Right renal pelvis (tissue), 4 donors: Measurements from ENCODE around the gene MCM7. TPM values are rescaled to one million over a fixed set of nuclear protein-coding genes. Genes with fewer than 3 reads are reported as not detected.

ENCODE experiments used
- DNase-seq, 4 donors: peaks; one replicate each; pipeline ENCODE4 v3.0.0-alpha.2; 2013; ENCODE audit warnings: low read depth in 4 of 4, low spot score in 3 of 4, missing footprints in 1 of 4
- polyA plus RNA-seq, 4 donors: library from polyadenylated mRNA; unstranded; fragments of 120-200 nt; gene quantifications; one replicate each; pipeline ENCODE4 v1.2.1, GENCODE V29; 2013; ENCODE audit not compliant: insufficient read length in 4 of 4

Gene MCM7
- polyA plus RNA-seq, 4 donors: 136 to 158 (median 148) TPM

DNA sequence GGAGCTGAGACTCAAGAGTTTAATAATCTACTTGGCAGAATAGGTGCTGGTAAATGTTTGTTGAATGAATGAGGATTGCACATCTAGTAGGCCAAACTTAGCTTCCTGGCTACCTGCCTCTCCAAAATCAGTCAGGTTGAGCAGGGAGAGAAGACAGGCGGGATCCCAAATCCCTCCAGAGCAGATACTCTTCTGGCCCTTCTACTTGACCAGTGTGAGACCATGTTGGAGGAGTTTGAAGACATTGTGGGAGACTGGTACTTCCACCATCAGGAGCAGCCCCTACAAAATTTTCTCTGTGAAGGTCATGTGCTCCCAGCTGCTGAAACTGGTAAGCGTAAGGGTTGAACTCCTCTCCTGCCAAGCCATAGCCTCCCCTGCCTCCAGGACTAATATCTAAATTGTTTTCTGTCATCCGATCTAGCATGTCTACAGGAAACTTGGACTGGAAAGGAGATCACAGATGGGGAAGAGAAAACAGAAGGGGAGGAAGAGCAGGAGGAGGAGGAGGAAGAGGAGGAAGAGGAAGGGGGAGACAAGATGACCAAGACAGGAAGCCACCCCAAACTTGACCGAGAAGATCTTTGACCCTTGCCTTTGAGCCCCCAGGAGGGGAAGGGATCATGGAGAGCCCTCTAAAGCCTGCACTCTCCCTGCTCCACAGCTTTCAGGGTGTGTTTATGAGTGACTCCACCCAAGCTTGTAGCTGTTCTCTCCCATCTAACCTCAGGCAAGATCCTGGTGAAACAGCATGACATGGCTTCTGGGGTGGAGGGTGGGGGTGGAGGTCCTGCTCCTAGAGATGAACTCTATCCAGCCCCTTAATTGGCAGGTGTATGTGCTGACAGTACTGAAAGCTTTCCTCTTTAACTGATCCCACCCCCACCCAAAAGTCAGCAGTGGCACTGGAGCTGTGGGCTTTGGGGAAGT, 23.4 kb upstream of the MCM7 start:
- no peak for DNase-seq

DNA sequence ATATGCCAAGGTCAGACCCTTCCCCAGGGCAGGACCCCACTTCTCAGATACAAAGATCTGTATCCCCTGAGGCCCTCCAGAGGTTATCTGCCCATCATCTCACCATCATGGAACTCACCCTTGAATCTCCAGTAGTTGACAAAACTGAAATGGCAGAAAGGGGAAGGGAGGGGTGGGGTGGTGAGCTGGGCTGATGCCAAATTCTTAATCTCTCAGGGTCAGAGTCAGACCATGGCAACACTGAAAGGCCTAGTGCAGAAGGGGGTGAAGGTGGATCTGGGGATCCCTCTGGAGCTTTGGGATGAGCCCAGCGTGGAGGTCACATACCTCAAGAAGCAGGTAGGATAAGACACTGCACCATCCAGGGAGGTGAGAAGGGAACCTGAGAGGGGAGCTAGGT, 21.4 kb upstream of the MCM7 start:
- no peak for DNase-seq

DNA sequence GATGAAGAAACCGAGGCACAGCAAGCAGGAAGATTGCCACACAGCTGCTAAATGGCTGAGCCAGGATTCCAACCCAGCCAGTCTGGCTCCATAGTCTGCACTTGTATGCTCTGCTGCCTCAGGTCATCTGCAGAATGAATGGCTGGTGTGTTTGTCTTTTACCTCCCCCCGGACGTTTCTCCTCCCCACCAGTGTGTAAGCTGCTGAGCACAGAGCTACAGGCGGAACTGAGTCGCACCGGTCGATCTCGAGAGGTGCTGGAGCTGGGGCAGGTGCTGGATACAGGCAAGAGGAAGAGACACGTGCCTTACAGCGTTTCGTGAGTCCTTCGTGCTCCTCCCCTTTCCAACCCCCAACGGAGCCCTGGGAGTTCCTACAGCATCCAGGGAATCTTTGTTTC, 20.9 kb upstream of the MCM7 start:
- DNase-seq: no peak

DNA sequence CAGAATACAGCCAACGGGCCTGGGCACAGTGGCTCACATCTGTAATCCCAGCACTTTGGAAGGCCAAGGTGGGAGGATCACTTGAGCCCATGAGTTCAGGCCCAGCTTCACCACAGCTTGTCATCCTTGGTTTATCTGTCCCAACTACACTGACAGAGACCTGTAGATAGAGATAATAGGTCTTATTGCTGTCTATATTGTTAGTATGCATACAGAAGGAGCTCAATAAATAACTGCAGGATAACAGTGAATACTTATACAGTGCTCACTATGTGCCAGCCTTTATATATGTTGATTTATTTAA, 19.5 kb upstream of the MCM7 start:
- no peak for DNase-seq

DNA sequence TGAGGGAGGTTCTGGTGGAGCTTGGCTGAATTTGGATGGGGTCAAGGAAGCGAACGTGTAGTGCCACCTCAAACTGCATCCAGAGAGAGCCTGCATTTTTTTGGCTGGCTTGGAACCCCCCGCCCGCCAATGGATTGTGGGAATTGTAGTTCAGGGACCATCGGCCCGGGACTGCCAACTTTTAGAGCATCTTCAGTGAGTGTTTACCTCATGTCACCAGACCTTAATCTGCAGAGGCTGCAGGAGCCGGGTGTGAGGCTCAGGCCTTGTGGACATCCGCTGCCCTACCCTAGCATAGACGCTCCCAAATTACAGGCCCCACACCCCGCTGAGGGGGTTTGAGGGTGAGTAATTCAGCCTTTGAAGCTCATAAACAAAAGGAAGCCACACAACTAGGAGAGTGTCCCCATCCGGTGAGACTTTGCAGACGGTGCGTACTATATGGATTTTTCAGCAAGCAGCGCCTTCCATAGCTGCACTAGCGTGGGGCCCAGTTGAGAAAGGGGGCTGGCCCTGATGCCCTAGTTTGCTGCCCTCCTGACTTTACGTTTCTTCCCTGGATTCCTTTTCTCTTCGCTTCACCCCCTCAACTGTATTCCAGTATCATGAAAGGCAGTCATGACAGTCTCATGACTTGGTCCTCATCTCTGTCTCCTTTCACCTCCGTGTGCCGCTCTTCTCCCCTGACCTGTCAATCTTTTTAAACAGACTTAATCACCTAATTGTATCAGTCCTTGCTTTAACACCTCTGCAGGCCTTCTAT, 19.0 kb upstream of the MCM7 start:
- DNase-seq: no peak

DNA sequence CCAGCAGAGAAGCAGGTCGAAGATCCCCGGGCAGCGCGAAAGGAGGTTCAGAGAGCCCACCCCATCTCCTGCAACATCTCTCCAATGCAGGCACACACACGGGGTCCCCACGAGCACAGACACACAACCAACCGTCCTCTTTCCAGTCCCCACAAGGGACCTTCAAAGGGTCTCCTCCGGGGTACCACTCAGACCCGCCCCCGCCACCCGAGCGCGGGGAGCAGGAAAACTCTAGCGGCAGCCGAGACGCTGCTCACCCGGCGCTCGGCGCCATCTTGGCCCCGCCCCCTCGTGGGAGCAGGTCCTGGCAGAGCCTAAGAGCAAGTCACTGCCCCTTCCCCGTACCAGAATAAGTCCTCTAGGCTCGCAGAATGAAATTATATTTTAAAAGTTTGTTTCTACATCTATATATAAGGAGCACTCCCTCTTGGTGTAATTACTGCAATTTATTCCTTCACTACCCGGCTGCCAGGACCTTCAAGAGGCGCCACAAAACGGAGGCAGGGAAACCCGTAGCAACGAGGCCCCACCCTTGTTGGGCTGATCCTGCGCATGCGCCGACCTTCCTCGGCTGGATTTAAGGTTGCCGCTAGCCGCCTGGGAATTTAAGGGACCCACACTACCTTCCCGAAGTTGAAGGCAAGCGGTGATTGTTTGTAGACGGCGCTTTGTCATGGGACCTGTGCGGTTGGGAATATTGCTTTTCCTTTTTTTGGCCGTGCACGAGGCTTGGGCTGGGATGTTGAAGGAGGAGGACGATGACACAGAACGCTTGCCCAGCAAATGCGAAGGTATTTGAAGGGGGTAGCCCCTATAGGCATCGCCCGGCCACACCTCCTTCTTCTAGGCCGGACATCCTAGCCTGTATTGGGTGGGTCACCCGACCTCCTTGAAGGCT, 18.1 kb upstream of the MCM7 start, which contains the start of the genes CNPY4 and TAF6:
CNPY4 (plus strand) TSS at position 563 of the 898 bp plus-strand sequence; CDS start at position 674, 111 bp downstream.
TAF6 (minus strand) TSS at position 287 of the 898 bp plus-strand sequence. CDS start 5,149 bp downstream, outside the sequence.
- peak; percentile 91 to 95 (median 94) for DNase-seq

DNA sequence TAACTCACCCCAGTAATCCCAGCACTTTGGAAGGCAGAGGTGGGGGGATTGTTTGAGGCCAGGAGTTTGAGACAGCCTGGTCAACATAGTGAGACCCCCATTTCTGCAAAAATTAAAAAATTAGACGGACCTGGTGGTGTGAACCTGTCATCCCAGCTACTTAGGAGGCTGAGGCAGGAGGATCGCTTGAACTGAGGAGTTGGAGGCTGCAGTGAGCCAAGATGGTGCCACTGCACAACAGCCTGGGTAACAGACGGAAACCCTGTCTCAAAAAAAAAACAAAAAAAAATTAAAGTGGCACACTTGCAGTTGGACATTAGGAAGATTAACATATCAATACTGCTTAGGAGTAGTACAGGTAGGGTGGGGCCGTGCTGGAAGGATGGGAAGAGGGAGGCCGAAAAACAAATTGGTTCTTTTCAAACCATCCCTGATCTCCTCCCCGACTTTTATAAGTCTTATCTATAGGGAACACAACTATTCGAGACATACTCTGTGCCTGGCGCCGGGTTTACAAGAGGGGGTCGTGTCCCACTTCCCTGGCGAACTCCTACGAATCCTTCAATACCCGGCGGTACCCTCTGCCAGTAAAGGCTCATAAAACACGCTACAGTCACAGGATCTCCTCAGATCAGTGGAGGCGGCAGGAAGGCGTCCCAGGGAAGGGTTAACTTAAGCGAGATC, 17.3 kb upstream of the MCM7 start:
- DNase-seq: no peak

DNA sequence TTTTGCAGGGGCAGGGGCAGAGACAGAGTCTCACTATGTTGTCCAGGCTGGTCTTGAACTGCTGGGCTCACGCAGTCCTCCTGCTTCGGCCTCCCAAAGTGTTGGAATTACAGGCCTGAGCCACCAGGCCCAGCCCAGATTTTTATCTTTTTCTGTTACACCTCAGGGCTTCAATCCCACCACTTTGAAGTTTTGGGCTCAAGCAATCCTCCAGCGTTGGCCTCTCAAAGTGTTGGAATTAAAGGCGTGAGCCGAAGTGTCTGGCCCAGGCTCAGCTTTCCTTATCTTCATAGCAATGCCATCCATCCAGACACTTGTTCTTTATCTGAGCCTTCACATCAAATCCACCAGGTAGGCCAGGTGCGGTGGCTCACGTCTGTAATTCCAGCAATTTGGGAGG, 13.8 kb upstream of the MCM7 start:
- no peak for DNase-seq

DNA sequence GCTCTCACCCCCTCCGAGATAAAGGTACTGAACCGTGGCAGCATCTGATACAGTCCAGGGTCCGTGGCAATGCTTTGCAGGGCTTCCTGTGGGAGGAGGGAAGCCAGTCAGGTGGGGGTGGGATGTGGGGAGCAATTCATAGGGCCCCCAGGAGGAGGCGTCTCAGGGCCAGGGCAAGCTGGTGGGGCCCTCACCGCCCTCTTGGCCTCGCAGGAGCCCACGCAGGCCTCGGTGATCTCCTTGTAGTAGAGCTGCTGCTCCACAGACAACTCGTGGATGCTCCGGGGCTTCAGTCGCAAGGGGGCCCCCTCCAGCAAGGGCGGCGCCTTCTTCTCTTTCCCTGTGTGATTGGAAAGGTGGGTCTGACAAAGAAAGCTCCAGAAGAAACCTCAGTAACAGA, 10.7 kb upstream of the MCM7 start:
- no peak for DNase-seq

DNA sequence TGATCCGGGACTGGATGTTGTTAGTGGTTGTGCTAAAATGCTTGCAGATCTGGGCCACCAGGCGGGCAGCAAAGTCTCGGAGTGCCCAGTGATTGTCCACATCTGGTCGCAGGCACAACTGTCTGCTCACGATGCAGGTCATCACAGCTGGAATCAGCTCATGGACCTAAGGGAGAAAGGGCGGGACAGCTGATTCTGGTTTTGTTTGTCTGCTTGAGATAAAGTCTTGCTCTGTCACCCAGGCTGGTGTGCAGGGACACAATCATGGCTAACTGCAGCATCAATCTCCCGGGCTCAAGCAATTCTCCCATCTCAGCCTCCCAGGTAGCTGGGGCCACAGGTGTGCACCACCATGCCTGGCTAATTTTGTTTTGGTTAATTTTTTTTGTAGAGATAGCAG, 10.0 kb upstream of the MCM7 start:
- DNase-seq: no peak

DNA sequence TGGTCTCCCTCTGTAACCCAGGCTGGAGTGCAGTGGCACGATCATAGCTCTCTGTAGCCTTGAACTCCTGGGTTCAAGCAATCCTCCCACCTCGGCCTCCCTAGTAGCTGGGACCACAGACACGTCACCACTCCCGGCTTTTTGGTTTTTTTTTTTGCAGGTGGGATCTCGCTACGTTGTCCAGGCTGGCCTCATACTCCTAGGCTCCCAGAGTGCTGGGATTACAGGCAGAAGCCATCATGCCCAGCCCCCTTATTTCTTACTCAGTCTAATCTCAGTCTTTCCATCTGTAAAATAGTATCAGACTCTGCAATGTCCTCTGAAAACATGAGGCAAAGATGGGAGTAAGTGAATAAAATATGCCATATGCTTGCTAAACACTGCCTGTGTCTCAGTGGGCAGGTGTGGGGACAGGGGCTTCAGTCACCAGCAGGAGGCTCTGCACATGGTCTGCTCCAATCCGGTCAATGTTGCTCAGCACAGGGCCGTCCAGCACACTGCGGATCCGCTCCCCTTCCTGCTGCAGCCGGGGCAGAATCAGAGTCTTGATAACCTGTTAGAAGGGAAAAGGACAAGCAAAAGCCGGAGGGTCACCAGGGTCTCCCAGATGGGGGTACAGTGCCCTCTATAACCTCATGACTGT, 8.4 kb upstream of the MCM7 start:
- no peak for DNase-seq

DNA sequence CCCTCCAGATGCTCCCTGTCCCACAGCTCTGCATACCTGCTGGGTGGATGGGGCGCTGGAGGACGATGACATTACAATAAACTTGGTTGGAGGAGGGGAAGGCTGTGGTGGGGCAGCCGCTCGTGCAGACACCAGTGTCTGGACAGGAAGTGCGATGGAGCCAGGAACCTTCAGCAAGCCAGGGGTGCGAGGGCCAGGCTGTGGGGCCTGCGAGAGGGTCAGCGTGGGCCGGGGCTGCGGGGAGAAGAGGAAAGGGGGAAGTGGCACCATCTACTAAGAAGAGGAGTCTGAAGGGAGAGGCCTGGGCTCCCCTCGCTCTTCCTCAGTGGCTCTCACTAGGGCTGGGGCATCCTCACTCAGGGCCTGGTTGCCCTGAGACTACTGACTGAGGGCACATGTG, 6.7 kb upstream of the MCM7 start:
- no peak for DNase-seq

DNA sequence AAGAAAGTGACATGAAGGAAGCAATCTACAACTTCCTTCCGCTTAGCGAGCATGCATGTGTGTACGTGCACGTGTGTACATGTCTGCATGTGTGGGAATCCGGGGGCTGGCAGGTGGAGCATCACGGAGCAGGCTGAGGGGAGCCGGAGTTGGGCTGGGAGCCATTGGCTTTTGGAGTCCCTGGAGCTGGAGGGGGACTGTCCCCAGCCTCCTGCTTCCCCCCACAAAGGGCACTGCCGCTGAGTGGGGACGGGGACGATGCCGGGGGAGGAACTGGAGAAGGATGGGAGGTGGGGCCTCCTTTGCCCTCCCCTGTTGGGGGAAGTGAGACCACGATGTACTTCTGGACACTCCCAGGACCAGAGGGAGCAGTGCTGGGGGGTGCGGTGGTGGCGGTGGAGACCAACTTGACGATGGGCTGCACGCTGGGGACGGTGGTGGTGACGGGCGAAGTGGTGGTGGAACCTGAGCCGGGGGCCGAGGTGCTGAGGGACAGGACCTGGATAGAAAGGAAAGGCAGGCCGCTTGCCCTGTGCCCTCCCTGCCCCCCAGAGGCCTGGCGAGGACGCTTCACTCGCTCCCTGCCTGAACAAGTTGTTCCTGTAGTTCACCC, 6.0 kb upstream of the MCM7 start:
- no peak for DNase-seq

DNA sequence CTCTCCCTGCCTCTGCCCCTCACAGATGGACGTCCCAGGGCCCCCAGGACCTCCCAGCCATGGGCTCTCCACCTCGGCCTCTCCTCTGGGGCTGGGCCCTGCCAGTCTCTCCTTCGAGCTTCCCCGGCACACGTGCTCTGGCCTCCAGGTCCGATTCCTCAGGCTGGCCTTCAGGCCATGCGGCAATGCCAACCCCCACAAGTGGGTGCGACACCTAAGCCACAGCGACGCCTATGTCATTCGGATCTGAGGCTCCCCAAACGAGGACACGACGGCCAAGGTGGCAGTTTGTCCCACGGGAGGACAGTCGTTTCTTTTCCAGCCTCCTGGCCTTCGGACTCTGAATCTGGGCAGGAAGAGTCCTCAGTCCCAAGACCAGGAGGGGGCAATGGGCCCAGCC, 5.4 kb upstream of the MCM7 start:
- no peak for DNase-seq

DNA sequence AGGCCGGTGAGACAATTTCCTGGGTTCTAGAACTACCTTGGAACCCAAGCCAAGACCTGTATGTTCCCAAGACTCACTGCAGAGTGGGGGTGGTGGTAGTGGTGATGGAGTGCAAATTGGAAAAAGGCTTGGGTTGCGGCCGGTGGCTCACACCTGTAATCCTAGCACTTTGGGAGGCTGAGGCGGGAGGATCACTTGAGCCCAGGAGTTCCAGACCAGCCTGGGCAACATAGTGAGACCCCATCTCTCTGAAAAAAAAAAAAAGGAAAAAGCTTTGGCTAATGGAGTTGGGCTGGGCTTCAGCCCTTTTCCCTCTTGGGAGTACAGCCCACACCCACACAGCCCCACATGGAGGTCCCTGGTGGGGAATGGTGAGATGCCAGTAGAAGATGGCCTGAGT, 4.3 kb upstream of the MCM7 start:
- no peak for DNase-seq

DNA sequence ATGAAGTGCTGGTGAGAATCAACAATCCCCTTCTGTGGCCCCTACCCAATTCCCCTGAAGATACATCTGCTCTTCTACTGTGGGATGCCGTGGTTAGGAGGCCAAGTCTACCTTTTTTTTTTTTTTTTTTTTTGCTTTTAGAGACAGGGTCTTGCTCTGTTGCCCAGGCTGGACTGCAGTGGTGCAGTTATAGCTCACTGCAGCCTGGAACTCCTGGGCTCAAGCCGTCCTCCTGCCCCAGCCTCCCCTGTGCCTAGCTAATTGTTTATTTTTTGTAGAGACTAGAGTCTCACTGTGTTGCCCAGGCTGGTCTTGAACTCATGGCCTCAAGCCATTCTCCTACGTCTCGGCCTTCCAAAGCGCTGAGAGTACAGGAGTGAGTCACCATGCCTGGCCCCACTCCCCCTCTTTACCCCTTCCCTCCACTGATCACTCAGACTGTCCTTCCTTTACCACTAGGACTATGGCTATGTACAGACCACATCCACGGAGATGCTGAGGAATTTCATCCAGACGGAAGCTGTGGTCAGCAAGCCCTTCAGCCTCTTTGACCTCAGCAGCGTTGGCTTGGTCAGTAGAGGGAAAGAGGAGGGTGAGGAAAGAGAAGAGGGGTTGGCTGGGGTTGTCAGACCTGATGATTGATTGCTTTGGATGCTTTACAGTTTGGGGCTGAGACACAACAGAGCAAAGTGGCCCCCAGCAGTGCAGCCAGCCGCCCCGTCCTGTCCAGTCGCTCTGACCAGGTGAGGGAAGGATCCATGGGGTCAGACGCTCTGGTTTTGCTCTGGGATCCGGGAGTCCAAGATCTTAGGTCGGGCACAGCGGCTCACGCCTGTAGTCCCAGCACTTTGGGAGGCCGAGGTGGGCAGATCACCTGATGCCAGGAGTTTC, 2.0 kb upstream of the MCM7 start:
- DNase-seq: no peak

DNA sequence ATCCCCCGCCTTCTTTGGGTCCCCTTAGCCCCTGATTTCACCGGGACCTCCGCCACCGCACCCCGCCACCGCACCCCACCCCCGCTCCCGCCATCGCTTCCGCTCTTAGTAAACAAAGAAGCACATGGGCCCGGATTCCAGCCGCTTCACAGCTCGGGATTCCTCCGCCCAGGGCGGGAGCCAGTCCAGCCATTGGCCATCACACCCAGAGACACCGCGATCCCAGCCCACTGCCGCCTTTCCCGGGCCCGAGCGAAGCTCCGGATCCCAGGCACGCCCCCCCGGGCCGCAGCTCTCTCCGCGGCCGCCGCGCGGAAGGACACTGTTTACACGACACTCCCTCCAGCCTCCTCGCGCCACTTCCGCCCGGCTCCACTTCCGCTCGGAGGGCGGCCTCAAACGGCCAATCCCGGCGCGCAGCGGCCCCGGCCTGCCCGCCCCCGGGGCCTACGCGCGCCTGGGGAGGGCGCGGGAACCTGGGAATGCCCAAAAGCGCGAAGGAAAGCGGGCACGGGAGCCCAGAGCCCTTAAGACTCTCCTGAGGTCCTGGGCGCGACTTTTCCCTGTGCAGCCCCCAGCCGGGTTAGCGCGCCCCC, 679 bp downstream of the MCM7 start:
- peak; percentile 90 to 91 (median 90) for DNase-seq

DNA sequence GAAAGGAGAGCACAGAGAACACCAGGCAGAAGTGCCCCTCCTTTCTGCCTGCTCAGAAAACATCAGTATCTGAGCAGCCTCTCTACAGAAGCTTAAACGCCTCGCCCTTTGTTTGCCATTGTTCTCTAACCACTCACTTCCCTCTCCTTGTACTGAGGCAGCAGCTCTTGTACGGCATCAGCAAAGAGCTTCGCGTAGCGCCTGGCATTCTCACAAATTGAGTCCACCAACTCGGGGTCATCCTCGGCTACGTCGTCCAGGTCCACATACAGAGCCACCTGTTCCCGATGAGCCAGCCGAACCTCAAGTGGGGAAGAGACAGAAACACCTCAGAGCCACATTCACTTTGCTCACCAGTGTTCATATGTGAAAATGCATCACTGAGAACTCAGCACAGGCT, 1.7 kb downstream of the MCM7 start:
- DNase-seq: no peak
